GM19238 (cell line): ENCODE measurements around the gene GAS7.

Experiments used
- DNase-seq: peaks from one replicate; pipeline ENCODE4 v3.0.0; 2011; ENCODE audit warnings: low spot score; ENCODE audit not compliant: insufficient read length

GAS7 gene

GRCh38 chr17:10052106-10052813 is 146.1 kb downstream of the GAS7 start:
- no peak for DNase-seq

- no peak for DNase-seq
Measured at GRCh38 chr17:10051112-10051511, 147.3 kb downstream of the GAS7 start.

DNA sequence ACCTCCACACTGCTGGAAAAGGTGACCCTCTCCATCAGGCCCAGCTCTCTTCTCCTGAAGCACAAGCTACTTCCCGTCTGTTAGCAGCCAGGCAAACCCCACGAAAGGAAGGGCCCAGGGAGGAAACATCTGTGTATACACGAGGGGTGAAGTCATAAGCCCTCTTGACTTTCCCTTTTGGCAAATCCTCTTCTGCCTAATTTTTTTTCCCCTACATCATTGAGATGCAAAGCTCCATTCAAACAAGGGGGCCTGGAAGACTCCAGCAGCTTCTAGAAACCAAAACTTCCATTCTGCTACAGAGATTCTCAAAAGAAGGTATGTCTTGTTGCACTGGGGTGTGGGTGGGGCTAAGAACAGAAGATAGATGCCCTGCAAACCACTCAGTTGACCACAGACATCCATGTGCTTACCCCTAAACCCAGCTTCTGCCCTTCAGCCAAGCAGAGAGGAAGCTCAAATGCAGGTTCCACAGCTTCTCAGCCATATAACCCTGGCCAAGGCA is 147.8 kb downstream of the GAS7 start:
- no peak for DNase-seq

- DNase-seq: no peak
Measured at GRCh38 chr17:10048629-10049350, 149.6 kb downstream of the GAS7 start.

DNA sequence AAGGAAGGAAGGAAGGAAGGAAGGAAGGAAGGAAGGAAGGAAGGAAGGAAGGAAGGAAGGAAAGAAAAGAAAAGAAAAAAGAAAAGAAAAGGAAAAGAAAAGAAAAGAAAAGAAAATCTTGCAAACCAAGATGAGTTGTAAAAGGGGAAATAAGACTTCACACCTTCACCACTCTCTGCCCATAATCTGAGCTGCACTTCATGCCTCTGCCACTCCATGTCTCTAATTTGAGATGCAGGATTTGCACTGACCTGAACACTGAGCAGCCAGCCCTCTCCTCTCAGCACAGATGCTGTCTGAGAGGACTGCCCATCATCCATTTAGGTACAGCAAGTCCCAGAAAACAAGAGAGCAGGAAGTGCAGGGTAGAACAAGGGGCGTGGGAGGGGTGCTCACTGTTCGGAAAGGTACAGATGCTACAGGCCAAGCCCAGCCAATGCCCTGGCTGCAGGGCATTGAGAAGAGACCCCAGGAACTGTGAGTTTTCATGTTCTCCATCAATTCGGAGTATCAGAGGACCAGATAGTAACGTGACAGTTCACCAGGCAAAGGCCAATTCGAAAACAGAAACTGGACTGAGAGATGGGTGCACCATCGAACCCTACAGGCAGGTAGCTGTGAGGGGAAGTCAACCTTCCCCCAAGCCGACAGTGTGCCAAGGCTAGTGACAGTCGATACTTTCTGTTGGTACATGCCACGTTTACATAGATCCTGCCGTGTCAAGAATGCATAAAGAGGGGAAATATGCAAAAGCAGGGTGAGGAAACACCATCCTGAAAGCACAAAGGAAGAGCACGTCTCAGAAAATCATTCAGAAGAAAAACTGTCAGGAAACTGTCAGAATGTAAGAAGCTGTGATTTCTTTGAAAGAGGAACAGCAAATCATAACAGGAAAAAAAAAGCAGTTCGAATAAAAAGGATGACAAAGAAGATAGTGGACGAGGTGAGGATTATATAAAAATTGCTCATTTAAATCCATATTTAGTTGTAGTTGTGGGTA is 151.3 kb downstream of the GAS7 start:
- no peak for DNase-seq

- no peak for DNase-seq
Measured at GRCh38 chr17:10045871-10046658, 152.3 kb downstream of the GAS7 start.

GRCh38 chr17:10042589-10043244 is 155.7 kb downstream of the GAS7 start:
- no peak for DNase-seq

DNA sequence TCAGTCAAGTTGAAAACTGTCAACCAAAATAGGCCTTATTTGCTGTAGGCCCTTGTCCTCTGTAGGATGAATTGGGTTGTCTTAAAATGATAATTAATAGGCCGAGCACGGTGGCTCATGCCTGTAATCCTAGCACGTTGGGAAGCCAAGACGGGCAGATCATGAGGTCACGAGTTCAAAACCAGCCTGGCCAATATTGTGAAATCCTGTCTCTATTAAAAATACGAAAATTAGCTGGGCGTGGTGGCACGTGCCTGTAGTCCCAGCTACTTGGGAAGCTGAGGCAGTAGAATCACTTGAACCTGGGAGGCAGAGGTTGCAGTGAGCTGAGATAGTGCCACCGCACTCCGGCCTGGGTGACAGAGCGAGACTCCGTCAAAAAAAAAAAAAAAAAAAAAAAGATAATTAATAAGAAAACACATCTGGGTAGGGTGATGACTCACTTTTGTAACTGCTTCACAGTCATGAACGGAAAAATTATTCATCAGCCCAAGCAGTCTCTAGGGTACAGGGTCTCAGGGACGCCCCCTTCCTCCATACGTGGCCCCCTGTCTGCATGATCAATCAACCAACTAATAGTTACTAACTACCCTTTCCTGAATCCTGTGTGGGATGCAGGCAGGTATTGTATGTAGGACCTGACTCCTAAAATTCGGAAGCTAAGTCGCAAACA is 156.4 kb downstream of the GAS7 start:
- DNase-seq: no peak

DNA sequence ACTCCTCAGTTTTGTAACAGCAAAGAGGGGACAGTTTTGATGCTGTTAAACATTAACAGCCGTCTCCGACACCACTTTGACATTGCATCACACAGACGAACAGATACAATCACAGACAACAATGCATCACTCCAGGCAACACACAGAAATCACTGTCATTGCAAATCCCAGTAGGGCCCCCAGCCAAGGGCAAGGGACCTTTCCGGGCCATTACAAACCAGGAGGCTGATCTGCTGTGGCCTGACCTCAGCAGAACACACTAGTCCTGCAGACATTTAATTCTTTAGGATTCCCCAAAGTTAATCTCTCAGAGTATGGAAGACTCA is 157.2 kb downstream of the GAS7 start:
- DNase-seq: no peak

- DNase-seq: no peak
Measured at GRCh38 chr17:10036511-10037061, 161.8 kb downstream of the GAS7 start.

DNA sequence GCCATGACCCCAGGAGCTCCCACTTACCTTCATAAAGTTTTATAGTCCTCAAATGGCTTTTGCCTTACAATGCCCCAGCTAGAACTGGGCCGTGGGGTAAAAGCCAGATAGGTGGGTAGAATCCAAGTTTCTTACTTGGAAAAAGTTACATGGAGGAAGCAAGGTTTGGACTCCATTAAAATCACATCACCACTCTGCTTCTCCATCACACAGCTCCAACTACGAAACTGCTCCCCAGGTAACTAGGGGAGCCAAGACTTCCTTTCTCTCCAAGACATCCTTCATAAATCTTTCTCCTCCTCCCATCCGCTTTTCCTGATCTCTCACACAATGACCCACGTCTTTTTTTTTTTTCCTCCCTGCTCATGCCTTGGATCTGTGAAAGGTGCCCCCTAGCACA is 162.5 kb downstream of the GAS7 start:
- DNase-seq: no peak

- no peak for DNase-seq
Measured at GRCh38 chr17:10034719-10035475, 163.5 kb downstream of the GAS7 start.

DNA sequence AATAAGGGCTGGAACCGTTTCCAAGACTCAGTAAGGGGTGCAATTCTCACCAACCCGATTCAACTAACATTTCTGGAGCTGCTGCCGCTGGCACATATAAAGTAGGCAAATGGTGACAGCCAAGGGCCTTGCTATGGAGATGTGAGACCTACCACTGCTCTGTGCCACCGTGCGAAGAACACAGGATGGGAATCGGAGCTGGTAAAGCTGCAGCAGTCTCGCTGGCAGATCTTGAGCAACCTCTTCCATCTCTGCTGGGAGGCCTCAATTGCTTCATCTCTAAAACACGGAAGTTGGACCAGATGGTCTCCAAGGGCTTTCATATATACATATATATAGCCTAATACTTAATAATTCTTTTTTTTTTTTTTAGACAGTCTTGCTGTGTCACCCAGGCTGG is 164.4 kb downstream of the GAS7 start:
- no peak for DNase-seq

GRCh38 chr17:10033449-10033848 is 165.0 kb downstream of the GAS7 start:
- DNase-seq: no peak

- DNase-seq: no peak
Measured at GRCh38 chr17:10032118-10032852, 166.1 kb downstream of the GAS7 start.

DNA sequence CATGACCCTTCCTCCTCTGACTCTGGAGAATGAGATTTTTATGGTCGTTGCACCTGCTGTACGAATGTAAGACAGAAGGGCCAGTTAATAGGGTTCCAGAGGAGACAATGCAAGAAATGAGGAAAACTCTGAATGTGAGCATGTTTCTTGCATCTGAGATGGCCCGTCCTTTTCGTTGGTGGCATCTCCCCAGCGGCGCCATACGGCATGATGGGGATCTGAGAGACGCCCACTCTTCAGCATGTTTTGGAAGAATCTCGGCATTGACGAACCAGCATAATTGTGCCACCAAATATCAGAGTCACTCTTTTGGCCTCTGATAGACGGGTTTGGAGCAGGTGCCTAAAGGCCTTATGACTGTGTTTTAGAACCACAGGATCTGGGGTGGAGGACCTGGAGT is 166.8 kb downstream of the GAS7 start:
- DNase-seq: no peak

GRCh38 chr17:10031127-10031526 is 167.3 kb downstream of the GAS7 start:
- DNase-seq: no peak

- no peak for DNase-seq
Measured at GRCh38 chr17:10029129-10029528, 169.3 kb downstream of the GAS7 start.
